ENCODE results near the gene TMCO4. TPM values are rescaled to one million over a fixed set of nuclear protein-coding genes. Genes with fewer than 3 reads are reported as not detected.

Gene TMCO4
- total RNA-seq, 2 experiments from 2014 or later: 1.2 to 8.1 TPM

DNA sequence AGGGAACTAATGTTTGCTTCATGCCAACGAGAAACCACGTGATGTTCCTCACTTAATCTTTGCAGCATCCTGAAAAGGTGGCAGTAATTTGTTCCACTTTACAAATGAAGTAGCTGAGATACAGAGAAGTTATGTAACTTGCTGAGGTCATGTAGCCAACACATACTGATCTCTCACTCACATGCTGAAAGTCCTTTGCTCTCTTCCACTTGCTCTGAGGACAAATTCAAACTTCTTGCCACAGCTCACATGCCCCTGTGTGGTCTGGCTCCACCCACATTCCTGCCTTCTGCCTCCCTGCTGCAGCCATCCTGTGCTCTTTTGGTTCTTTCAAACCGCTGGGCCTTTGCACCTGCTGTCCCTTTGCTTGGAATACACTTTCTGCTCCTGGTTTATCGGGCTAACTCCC, 55.4 kb downstream of the TMCO4 start:
- POLR2A ChIA-PET: no interaction called here
- H4K20me1 ChIP-seq (ENCODE audit: insufficient read depth, low read length): no peaks in the 10 kb centered on the region

DNA sequence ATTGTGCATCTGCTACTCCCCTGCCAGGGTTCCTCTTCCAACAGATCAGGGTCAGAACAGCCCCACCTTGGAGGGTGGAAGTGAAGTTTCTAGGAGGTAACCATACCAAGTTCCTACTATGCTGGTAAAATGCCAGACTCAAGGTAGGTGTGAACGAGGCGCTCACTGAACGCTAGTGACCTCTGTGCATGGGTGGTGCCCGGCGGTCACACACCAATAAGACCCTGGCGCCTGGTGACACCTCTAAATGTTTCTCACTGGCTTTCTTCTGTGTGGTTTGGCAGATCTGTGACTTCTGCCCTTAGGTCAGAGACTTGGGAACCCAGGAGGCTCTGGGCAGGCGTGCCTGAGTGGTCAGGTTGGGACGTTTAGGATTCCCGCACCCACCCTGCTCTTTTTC, 55.9 kb downstream of the TMCO4 start:
- H3K4me3 ChIP-seq (ENCODE audit: low read depth, low read length, poor library complexity, severe bottlenecking): no peak overlapping the region
- H3K36me3 ChIP-seq (ENCODE audit: insufficient read depth, low read length): no peaks in the 10 kb centered on the region

More for the DNA sequence above, 55.4 kb downstream of the TMCO4 start:
- Histone ChIP-seq H3K79me2 (ENCODE audit: insufficient read depth, low read depth, low read length) (no peaks in the 10 kb centered on the region), H3K4me1 (ENCODE audit: insufficient read depth, low read length, poor library complexity, severe bottlenecking) (no peaks in the 10 kb centered on the region), H3K4me2 (ENCODE audit: low read length) (no peak overlapping the region), H3K36me3 (ENCODE audit: insufficient read depth, low read length) (no peaks in the 10 kb centered on the region), H3K9me2 (ENCODE audit: insufficient read depth, low read length) (no peaks in the 10 kb centered on the region), H2AFZ (ENCODE audit: low read length) (no peak overlapping the region), H3K27ac (ENCODE audit: low read depth, low read length, poor library complexity, severe bottlenecking) (no peak overlapping the region), H3K4me3 (ENCODE audit: low read depth, low read length, poor library complexity, severe bottlenecking) (no peak overlapping the region), H3K9me3 (ENCODE audit: low read length) (no peaks in the 10 kb centered on the region)
- CTCF ChIA-PET (ENCODE audit: unreplicated experiment): no interaction called here
- no TSS peak for BruUV-seq (replicated peaks)
- no peak for TF ChIP-seq EZH2phosphoT487 (IDR thresholded peaks at IDR 0.05; ENCODE audit: borderline replicate concordance, low read depth, low read length)
- TF ChIP-seq, protein P1, sequence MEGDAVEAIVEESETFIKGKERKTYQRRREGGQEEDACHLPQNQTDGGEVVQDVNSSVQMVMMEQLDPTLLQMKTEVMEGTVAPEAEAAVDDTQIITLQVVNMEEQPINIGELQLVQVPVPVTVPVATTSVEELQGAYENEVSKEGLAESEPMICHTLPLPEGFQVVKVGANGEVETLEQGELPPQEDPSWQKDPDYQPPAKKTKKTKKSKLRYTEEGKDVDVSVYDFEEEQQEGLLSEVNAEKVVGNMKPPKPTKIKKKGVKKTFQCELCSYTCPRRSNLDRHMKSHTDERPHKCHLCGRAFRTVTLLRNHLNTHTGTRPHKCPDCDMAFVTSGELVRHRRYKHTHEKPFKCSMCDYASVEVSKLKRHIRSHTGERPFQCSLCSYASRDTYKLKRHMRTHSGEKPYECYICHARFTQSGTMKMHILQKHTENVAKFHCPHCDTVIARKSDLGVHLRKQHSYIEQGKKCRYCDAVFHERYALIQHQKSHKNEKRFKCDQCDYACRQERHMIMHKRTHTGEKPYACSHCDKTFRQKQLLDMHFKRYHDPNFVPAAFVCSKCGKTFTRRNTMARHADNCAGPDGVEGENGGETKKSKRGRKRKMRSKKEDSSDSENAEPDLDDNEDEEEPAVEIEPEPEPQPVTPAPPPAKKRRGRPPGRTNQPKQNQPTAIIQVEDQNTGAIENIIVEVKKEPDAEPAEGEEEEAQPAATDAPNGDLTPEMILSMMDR (conservative IDR thresholded peaks at IDR 0.05; ENCODE audit: low read length): no peak
- intact Hi-C loops (cut with micrococcal nuclease; ENCODE audit: unreplicated experiment): no loop called here
- no peak for DNase-seq (ENCODE audit: low spot score)

DNA sequence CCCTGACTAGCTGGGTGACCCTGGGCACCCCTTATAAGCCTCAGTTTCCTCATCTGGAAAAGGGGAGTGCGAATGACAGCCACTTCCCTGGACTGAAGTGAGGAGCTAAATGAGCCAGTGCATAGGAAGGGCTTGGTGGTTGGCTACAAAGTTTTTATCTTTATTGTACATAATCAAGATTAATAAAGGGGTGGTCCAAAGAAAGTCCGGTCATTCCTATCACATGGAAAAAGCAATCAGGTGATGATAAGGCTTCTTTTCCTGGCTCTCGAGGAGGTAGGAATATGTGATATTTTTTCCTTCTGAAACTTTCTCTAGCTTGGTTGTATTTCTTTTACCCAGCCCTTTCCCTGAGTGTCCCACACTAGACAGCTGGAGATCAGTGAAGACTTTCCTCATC, 56.5 kb downstream of the TMCO4 start:
- Histone ChIP-seq H3K9me3 (ENCODE audit: low read length) (no peaks in the 10 kb centered on the region), H3K4me2 (ENCODE audit: low read length) (no peak overlapping the region), H2AFZ (ENCODE audit: low read length) (no peak overlapping the region), H3K79me2 (ENCODE audit: insufficient read depth, low read depth, low read length) (no peaks in the 10 kb centered on the region), H4K20me1 (ENCODE audit: insufficient read depth, low read length) (no peaks in the 10 kb centered on the region), H3K9me2 (ENCODE audit: insufficient read depth, low read length) (no peaks in the 10 kb centered on the region), H3K27ac (ENCODE audit: low read depth, low read length, poor library complexity, severe bottlenecking) (no peak overlapping the region), H3K36me3 (ENCODE audit: insufficient read depth, low read length) (no peaks in the 10 kb centered on the region), H3K4me3 (ENCODE audit: low read depth, low read length, poor library complexity, severe bottlenecking) (no peak overlapping the region), H3K4me1 (ENCODE audit: insufficient read depth, low read length, poor library complexity, severe bottlenecking) (no peaks in the 10 kb centered on the region)
- no TSS peak for BruUV-seq (replicated peaks)
- intact Hi-C loops (cut with micrococcal nuclease; ENCODE audit: unreplicated experiment): no loop called here
- POLR2A ChIA-PET: no interaction called here
- CTCF ChIA-PET (ENCODE audit: unreplicated experiment): no interaction called here
- no peak for DNase-seq (ENCODE audit: low spot score)
- no peak for TF ChIP-seq EZH2phosphoT487 (IDR thresholded peaks at IDR 0.05; ENCODE audit: borderline replicate concordance, low read depth, low read length)
- TF ChIP-seq, protein P1 (conservative IDR thresholded peaks at IDR 0.05; ENCODE audit: low read length): no peak

More for the DNA sequence above, 55.9 kb downstream of the TMCO4 start:
- Histone ChIP-seq H3K4me1 (ENCODE audit: insufficient read depth, low read length, poor library complexity, severe bottlenecking) (no peaks in the 10 kb centered on the region), H2AFZ (ENCODE audit: low read length) (no peak overlapping the region), H3K4me2 (ENCODE audit: low read length) (no peak overlapping the region), H3K9me3 (ENCODE audit: low read length) (no peaks in the 10 kb centered on the region), H3K9me2 (ENCODE audit: insufficient read depth, low read length) (no peaks in the 10 kb centered on the region), H3K79me2 (ENCODE audit: insufficient read depth, low read depth, low read length) (no peaks in the 10 kb centered on the region), H4K20me1 (ENCODE audit: insufficient read depth, low read length) (no peaks in the 10 kb centered on the region), H3K27ac (ENCODE audit: low read depth, low read length, poor library complexity, severe bottlenecking) (no peak overlapping the region)
- ChIA-PET POLR2A (no interaction called here), CTCF (ENCODE audit: unreplicated experiment) (no interaction called here)
- TF ChIP-seq, protein P1 (conservative IDR thresholded peaks at IDR 0.05; ENCODE audit: low read length): no peak
- no peak for DNase-seq (ENCODE audit: low spot score)
- no TSS peak for BruUV-seq (replicated peaks)
- intact Hi-C loops (cut with micrococcal nuclease; ENCODE audit: unreplicated experiment): no loop called here
